Keratinocyte (primary cell): ENCODE data around the gene MMP14. TPM values are rescaled to one million over a fixed set of nuclear protein-coding genes. Genes with fewer than 3 reads are reported as not detected.

Experiments
- DNase-seq: peaks from one replicate; pipeline ENCODE4 v3.0.0-alpha.2; 2011; ENCODE audit warnings: low read depth, missing footprints, low spot score
- FAIRE-seq: peaks from 2 replicates; lab custom pipeline; 2011; peaks lifted over from hg19 to GRCh38; lab: Jason Lieb, UNC
- H2AFZ ChIP-seq: 2 replicates; pipeline ENCODE4 v1.6.0; 2012; ENCODE audit warnings: low read length, control low read depth, inconsistent platforms; ENCODE audit not compliant: control insufficient read depth
- H3K27ac ChIP-seq: 2 replicates; pipeline ENCODE4 v1.5.1; 2011; ENCODE audit warnings: low read length; ENCODE audit not compliant: control insufficient read depth, insufficient read depth
- H3K27me3 ChIP-seq: 3 replicates; pipeline ENCODE4 v1.6.0; 2011; ENCODE audit warnings: low read length; ENCODE audit not compliant: control insufficient read depth, insufficient read depth; ENCODE audit errors: extremely low read depth
- H3K36me3 ChIP-seq, 2 experiments: 2 replicates in 1 of 2; 3 replicates in 1 of 2; pipeline ENCODE4 v1.5.1; 2011; ENCODE audit warnings: low read length in 2 of 2, mild to moderate bottlenecking in 1 of 2; ENCODE audit not compliant: control insufficient read depth in 2 of 2, insufficient read depth in 2 of 2; ENCODE audit errors: extremely low read depth in 1 of 2
- H3K4me1 ChIP-seq: 3 replicates; pipeline ENCODE4 v1.5.1; 2011; ENCODE audit warnings: low read length; ENCODE audit not compliant: control insufficient read depth, insufficient read depth; ENCODE audit errors: extremely low read depth
- H3K4me2 ChIP-seq: 3 replicates; pipeline ENCODE4 v1.6.0; 2011; ENCODE audit warnings: low read depth, low read length; ENCODE audit not compliant: control insufficient read depth, insufficient read depth; ENCODE audit errors: extremely low read depth
- H3K4me3 ChIP-seq, 3 experiments: fragments of 200-600 bp in 1 of 3; sonication (generic) in 1 of 3; 2 replicates in 2 of 3; 3 replicates in 1 of 3; pipeline ENCODE4 v1.5.1; 2011 to 2016; ENCODE audit warnings: low read length in 3 of 3, mild to moderate bottlenecking in 3 of 3, control low read depth in 2 of 3, inconsistent platforms in 1 of 3, low read depth in 1 of 3, mixed read lengths in 1 of 3, mixed run types in 1 of 3, moderate library complexity in 1 of 3; ENCODE audit not compliant: control insufficient read depth in 2 of 3, insufficient read depth in 2 of 3; ENCODE audit errors: extremely low read depth in 1 of 3
- H3K79me2 ChIP-seq: 2 replicates; pipeline ENCODE4 v1.6.0; 2012; ENCODE audit warnings: low read length; ENCODE audit not compliant: control insufficient read depth, insufficient read depth
- H3K9ac ChIP-seq: 3 replicates; pipeline ENCODE4 v1.6.0; 2011; ENCODE audit warnings: low read length; ENCODE audit not compliant: control insufficient read depth, insufficient read depth; ENCODE audit errors: extremely low read depth
- H3K9me1 ChIP-seq: 3 replicates; pipeline ENCODE4 v1.6.0; 2011; ENCODE audit warnings: low read length; ENCODE audit not compliant: control insufficient read depth, insufficient read depth; ENCODE audit errors: extremely low read depth
- H3K9me3 ChIP-seq: 2 replicates; pipeline ENCODE4 v1.5.1; 2012; ENCODE audit warnings: low read depth, low read length; ENCODE audit not compliant: control insufficient read depth
- H4K20me1 ChIP-seq: 3 replicates; pipeline ENCODE4 v1.6.0; 2011; ENCODE audit warnings: low read length; ENCODE audit not compliant: control insufficient read depth, insufficient read depth; ENCODE audit errors: extremely low read depth
- CTCF ChIP-seq, 3 experiments: IDR thresholded peaks in 1 of 3; conservative IDR thresholded peaks in 1 of 3; optimal IDR thresholded peaks in 1 of 3; 2 replicates in 2 of 3; 3 replicates in 1 of 3; pipeline versions ENCODE3 to v1.5.1; 2011; ENCODE audit warnings: low read length in 3 of 3, mild to moderate bottlenecking in 3 of 3, moderate library complexity in 2 of 3, control low read depth in 1 of 3, inconsistent platforms in 1 of 3; ENCODE audit not compliant: insufficient read depth in 2 of 3; ENCODE audit errors: extremely low read depth in 1 of 3
- EZH2 ChIP-seq: IDR thresholded peaks from one replicate; pipeline ENCODE4 v1.6.1; 2012; ENCODE audit warnings: inconsistent platforms, mild to moderate bottlenecking, low read length, moderate library complexity
- dilution Hi-C: fragments of 300-500 bp; cut with MboI; formaldehyde crosslinking; loops from one replicate; pipeline ENCODE4 v1.7.0; 2020; ENCODE audit warnings: low sequenced_read_pairs; ENCODE audit not compliant: extremely low pct_ligation_motif_present
- polyA plus RNA-seq, 5 experiments: library from polyadenylated mRNA; depleted of rRNA in 3 of 5; stranded (reverse) in 3 of 5; stranded (forward) in 1 of 5; unstranded in 1 of 5; fragments of >200 nt; gene quantifications; 1 replicate in 1 of 5; 2 replicates in 3 of 5; 3 replicates in 1 of 5; pipeline versions ENCODE4 v1.2.1 to v1.2.3, GENCODE V29; 2011 to 2012; ENCODE audit warnings: missing spikeins in 2 of 5, low read depth in 1 of 5, low replicate concordance in 1 of 5

The MMP14 gene
- polyA plus RNA-seq, 1 donor (not counting 4 experiments of a cell fraction or from before 2014, with no cell fraction given): 185 TPM

DNA sequence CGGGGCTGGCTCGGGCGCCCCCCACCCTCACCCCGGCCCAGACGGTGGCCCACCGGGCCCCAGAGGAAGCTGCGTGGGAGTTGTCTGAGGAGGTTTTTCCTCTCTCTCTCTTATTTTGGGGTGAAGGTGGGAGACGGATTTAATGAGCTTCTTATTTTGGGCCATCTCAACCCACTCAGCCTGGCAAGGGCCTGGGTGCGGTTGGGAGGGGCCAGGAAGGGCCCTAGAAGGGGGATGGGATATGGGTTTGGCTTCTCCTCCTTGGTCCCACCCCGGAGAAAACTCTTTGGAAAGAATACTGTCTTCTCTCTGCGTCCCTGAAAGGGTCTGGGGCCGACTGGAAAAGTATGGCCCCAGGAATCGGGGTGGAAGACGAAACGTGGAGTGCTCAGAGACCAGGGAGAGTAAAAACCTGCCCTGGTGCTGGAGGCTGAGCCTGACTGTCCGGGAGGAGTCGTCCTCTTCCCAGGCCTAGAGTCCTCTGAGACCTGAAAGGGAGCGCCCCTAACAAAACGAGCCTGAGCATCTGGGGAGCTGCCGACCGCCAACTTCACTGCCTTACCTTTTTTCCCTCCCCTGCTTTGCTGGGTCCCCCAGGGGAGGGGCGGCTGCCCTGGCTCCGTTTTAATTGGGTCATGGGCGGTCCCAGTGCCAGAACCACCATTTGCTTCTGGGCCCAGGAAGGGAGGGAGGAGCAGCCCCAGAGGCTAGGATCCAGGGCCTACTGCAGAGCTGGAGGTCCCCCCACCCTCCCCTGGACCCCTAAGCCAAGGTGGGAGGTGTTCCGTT lies 1.6 kb downstream of the MMP14 start:
- H2AFZ ChIP-seq: no peak overlapping the region
- TF ChIP-seq CTCF (optimal IDR thresholded peaks at IDR 0.05 in 1 of 3, IDR thresholded peaks at IDR 0.05 in 1 of 3, conservative IDR thresholded peaks at IDR 0.05 in 1 of 3; ENCODE audit: extremely low read depth in 1 of 3, insufficient read depth in 2 of 3, low read length in 3 of 3) (no peak), EZH2 (no peak)
- H3K9ac ChIP-seq: peak overlapping the region; percentile 94
- H3K4me1 ChIP-seq: peaks cover 25% of the 10 kb centered on the region
- H4K20me1 ChIP-seq: no peaks in the 10 kb centered on the region
- peak overlapping the region; percentile 93 for H3K27ac ChIP-seq
- peaks cover 3% of the 10 kb centered on the region for H3K9me1 ChIP-seq
- FAIRE-seq: no peak
- peaks cover 69% of the 10 kb centered on the region for H3K79me2 ChIP-seq
- DNase-seq: no peak
- no peaks in the 10 kb centered on the region for H3K9me3 ChIP-seq
- peak overlapping the region; percentile 95 for H3K4me2 ChIP-seq
- H3K27me3 ChIP-seq: no peaks in the 10 kb centered on the region
- dilution Hi-C loops: no loop called here
- peak overlapping the region; percentile 89 to 99 (median 92) for H3K4me3 ChIP-seq
- H3K36me3 ChIP-seq: peaks cover 27 to 53% of the 10 kb centered on the region in 2 experiments

DNA sequence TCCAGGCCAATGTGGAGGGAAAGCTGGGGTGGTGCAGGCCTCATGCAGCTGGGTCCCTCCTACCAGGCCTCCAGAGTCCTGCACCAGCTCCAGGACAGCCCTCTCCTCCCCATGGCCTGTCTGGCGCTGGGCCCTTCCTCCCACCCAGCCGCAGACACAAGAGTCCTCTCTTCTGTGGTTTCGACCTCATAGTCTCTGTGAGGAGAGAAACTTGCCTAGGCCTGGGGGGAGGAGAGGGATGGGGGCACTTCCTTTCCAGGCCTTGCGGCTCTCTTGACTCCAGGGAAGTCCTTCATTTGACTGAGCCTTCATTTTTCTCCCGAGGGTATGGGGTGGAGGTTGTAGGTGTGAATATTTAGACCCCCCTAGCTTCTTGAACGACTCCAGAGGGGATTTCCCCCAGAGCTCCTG lies 2.3 kb downstream of the MMP14 start:
- H3K4me1 ChIP-seq: peaks cover 25% of the 10 kb centered on the region
- H3K9me1 ChIP-seq: peaks cover 3% of the 10 kb centered on the region
- DNase-seq (no peak), FAIRE-seq (no peak)
- peak overlapping the region; percentile 95 for H3K4me2 ChIP-seq
- H2AFZ ChIP-seq: no peak overlapping the region
- peaks cover 75% of the 10 kb centered on the region for H3K79me2 ChIP-seq
- H4K20me1 ChIP-seq: no peaks in the 10 kb centered on the region
- peak overlapping the region; percentile 94 for H3K9ac ChIP-seq
- peak overlapping the region; percentile 89 to 99 (median 92) for H3K4me3 ChIP-seq
- H3K27ac ChIP-seq: peak overlapping the region; percentile 93
- dilution Hi-C loops: no loop called here
- TF ChIP-seq EZH2 (no peak), CTCF (optimal IDR thresholded peaks at IDR 0.05 in 1 of 3, IDR thresholded peaks at IDR 0.05 in 1 of 3, conservative IDR thresholded peaks at IDR 0.05 in 1 of 3; ENCODE audit: extremely low read depth in 1 of 3, insufficient read depth in 2 of 3, low read length in 3 of 3) (no peak)
- no peaks in the 10 kb centered on the region for H3K27me3 ChIP-seq
- H3K9me3 ChIP-seq: no peaks in the 10 kb centered on the region
- H3K36me3 ChIP-seq: peaks cover 31 to 54% of the 10 kb centered on the region in 2 experiments
